ENCODE results near the gene ATAT1. TPM values are rescaled to one million over a fixed set of nuclear protein-coding genes. Genes with fewer than 3 reads are reported as not detected.

Gene ATAT1
- total and polyA plus RNA-seq, 2 experiments from 2014 or later = 12.8 to 23.0 TPM

DNA sequence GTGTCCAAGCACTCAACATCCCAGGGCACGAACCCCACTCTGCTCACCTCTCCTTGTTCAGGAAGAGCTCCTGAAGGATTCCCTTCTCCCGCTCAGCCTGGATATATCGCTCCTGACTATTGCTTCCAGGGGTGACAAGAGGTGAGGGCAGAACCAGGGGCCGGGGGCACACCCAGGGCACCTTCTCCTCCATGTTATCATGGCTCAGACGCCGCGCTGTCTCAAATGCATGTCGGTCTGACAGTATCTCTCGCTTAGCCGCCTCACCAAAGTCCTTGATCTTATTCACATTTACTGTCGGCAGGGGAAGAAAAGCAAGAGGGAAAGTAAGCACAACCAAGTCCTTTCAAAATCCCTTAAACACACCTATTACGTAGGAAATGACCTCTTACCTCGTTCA lies 22.7 kb upstream of the ATAT1 start:
- Histone ChIP-seq H3K36me3 (ENCODE audit: insufficient read depth) (peaks cover 71% of the 10 kb centered on the region), H3K4me2 (no peak overlapping the region)

DNA sequence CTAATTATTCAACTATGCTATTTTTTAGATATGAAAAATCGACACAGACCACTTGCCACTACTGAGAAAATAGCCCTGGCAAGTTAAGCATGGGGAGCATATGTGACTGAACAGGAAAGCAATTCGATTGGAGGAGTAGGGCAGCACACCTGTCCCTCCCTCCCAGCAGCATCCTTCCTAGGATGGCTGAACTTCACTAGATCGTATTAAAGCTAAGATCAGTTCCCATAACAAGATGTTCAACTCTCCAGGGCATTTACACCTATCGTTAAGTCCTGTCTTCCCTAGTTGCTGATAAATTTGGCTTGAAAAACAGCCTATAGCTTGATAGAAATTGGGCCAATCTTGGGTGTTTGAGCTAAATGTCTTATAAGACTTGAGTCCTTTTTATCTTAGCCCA lies 16.6 kb upstream of the ATAT1 start:
- Histone ChIP-seq H3F3A (replicated peaks; ENCODE audit: low read depth) (peaks cover 11% of the 10 kb centered on the region), H3K79me2 (replicated peaks; ENCODE audit: insufficient read depth) (peaks cover 34% of the 10 kb centered on the region), H3K9me2 (ENCODE audit: insufficient read depth) (no peaks in the 10 kb centered on the region), H3K4me1 (ENCODE audit: insufficient read depth) (peaks cover 13% of the 10 kb centered on the region; the same call in 1 of the 2 replicates), H3K27ac (ENCODE audit: low read depth) (no peak overlapping the region), H3K36me3 (ENCODE audit: insufficient read depth) (peaks cover 54% of the 10 kb centered on the region), H4K20me1 (replicated peaks; ENCODE audit: insufficient read depth) (peaks cover 27% of the 10 kb centered on the region), H2AFZ (no peak overlapping the region), H3K27me3 (ENCODE audit: insufficient read depth) (no peaks in the 10 kb centered on the region), H3K4me2 (no peak overlapping the region), H3K4me3 (no peak overlapping the region)
- no peak for ATAC-seq
- Mint-ChIP-seq H3K4me3 (no peak overlapping the region), H3K27ac (no peak overlapping the region), H3K27me3 (ENCODE audit: insufficient read depth, low read depth, poor library complexity) (peaks cover 22% of the 10 kb centered on the region), H3K4me1 (peaks cover 30% of the 10 kb centered on the region), H3K9me3 (0 out of 3 replicates have a peak, but pooled peaks cover under 1% of the 10 kb centered on the region), H3K36me3 (ENCODE audit: low read depth) (peaks cover 96% of the 10 kb centered on the region)
- DNase-seq (ENCODE audit: low spot score) = no peak
- TF ChIP-seq JUNB (IDR thresholded peaks at IDR 0.05; ENCODE audit: unreplicated experiment) (no peak), EZH2phosphoT487 (IDR thresholded peaks at IDR 0.05; ENCODE audit: unreplicated experiment) (no peak), EZH2 (IDR thresholded peaks at IDR 0.05; ENCODE audit: low read depth, unreplicated experiment) (no peak), CREB1 (CRISPR knock-in tag; IDR thresholded peaks at IDR 0.05; ENCODE audit: low read depth) (no peak), POLR2AphosphoS5 (IDR thresholded peaks at IDR 0.05; ENCODE audit: low read depth) (no peak), ZNF331 (CRISPR knock-in tag; IDR thresholded peaks at IDR 0.05; ENCODE audit: low read depth) (no peak), ZNF114 (CRISPR knock-in tag; IDR thresholded peaks at IDR 0.05) (no peak), NANOG (IDR thresholded peaks at IDR 0.05; ENCODE audit: borderline replicate concordance) (no peak), STAT1 (IDR thresholded peaks at IDR 0.05; ENCODE audit: unreplicated experiment) (no peak), ZNF462 (CRISPR knock-in tag; IDR thresholded peaks at IDR 0.05) (no peak)
- TF ChIP-seq, protein P1, sequence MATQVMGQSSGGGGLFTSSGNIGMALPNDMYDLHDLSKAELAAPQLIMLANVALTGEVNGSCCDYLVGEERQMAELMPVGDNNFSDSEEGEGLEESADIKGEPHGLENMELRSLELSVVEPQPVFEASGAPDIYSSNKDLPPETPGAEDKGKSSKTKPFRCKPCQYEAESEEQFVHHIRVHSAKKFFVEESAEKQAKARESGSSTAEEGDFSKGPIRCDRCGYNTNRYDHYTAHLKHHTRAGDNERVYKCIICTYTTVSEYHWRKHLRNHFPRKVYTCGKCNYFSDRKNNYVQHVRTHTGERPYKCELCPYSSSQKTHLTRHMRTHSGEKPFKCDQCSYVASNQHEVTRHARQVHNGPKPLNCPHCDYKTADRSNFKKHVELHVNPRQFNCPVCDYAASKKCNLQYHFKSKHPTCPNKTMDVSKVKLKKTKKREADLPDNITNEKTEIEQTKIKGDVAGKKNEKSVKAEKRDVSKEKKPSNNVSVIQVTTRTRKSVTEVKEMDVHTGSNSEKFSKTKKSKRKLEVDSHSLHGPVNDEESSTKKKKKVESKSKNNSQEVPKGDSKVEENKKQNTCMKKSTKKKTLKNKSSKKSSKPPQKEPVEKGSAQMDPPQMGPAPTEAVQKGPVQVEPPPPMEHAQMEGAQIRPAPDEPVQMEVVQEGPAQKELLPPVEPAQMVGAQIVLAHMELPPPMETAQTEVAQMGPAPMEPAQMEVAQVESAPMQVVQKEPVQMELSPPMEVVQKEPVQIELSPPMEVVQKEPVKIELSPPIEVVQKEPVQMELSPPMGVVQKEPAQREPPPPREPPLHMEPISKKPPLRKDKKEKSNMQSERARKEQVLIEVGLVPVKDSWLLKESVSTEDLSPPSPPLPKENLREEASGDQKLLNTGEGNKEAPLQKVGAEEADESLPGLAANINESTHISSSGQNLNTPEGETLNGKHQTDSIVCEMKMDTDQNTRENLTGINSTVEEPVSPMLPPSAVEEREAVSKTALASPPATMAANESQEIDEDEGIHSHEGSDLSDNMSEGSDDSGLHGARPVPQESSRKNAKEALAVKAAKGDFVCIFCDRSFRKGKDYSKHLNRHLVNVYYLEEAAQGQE (IDR thresholded peaks at IDR 0.05; ENCODE audit: unreplicated experiment) = no peak

More for the DNA sequence above, 22.7 kb upstream of the ATAT1 start:
- Histone ChIP-seq H3K4me3 (no peak overlapping the region), H3K9me2 (ENCODE audit: insufficient read depth) (no peaks in the 10 kb centered on the region), H3K27me3 (ENCODE audit: insufficient read depth) (no peaks in the 10 kb centered on the region), H3K79me2 (replicated peaks; ENCODE audit: insufficient read depth) (peaks cover 6% of the 10 kb centered on the region; the same call in 1 of the 2 replicates), H4K20me1 (replicated peaks; ENCODE audit: insufficient read depth) (peaks cover 35% of the 10 kb centered on the region), H3F3A (replicated peaks; ENCODE audit: low read depth) (peaks cover 55% of the 10 kb centered on the region), H3K4me1 (ENCODE audit: insufficient read depth) (no peaks in the 10 kb centered on the region), H3K27ac (ENCODE audit: low read depth) (no peak overlapping the region), H2AFZ (no peak overlapping the region)
- DNase-seq (ENCODE audit: low spot score) = no peak
- Mint-ChIP-seq H3K4me1 (no peaks in the 10 kb centered on the region; the same call in 2 of the 3 replicates), H3K27ac (no peak overlapping the region), H3K27me3 (ENCODE audit: insufficient read depth, low read depth, poor library complexity) (peaks cover 14% of the 10 kb centered on the region), H3K4me3 (no peak overlapping the region; the same call in 2 of the 3 replicates), H3K9me3 (no peaks in the 10 kb centered on the region), H3K36me3 (ENCODE audit: low read depth) (peaks cover 97% of the 10 kb centered on the region)
- ATAC-seq = no peak
- no peak for TF ChIP-seq CREB1 (CRISPR knock-in tag; IDR thresholded peaks at IDR 0.05; ENCODE audit: low read depth)
- no peak for TF ChIP-seq JUNB (IDR thresholded peaks at IDR 0.05; ENCODE audit: unreplicated experiment)
- no peak for TF ChIP-seq ZNF331 (CRISPR knock-in tag; IDR thresholded peaks at IDR 0.05; ENCODE audit: low read depth)
